Bone marrow (tissue), 2 donors: Measurements from ENCODE around the gene TREM1.
A peak's percentile ranks its signal among the peaks of the same experiment; 100 is the strongest.
"Not testable (repeated sequence)": the region's sequence is repeated elsewhere in the genome, so short reads cannot be mapped to it uniquely, and the experiment has no call there.

Source experiments
- DNase-seq, 2 donors: peaks; one replicate each; lab custom pipeline; 2025; lab: John Stamatoyannopoulos, UW

Gene TREM1

GRCh38 chr6:41258196-41258493, 28.3 kb downstream of the TREM1 start:
- no peak for DNase-seq

GRCh38 chr6:41257369-41258195, 28.9 kb downstream of the TREM1 start:
- no peak for DNase-seq

- DNase-seq = no peak
Observed at GRCh38 chr6:41256383-41256782, 30.1 kb downstream of the TREM1 start.

GRCh38 chr6:41255638-41256246, 30.7 kb downstream of the TREM1 start:
- DNase-seq = no peak

GRCh38 chr6:41255110-41255509, 31.4 kb downstream of the TREM1 start:
- DNase-seq = no peak

- no peak for DNase-seq
Observed at GRCh38 chr6:41252401-41253169, 33.9 kb downstream of the TREM1 start.

GRCh38 chr6:41247882-41248705, 38.4 kb downstream of the TREM1 start:
- no peak for DNase-seq

GRCh38 chr6:41247288-41247865, 39.1 kb downstream of the TREM1 start:
- no peak for DNase-seq

GRCh38 chr6:41246529-41246928, 40.0 kb downstream of the TREM1 start:
- not testable (repeated sequence) for DNase-seq

GRCh38 chr6:41239467-41240159, 46.9 kb downstream of the TREM1 start:
- no peak for DNase-seq

GRCh38 chr6:41237128-41237527, 49.4 kb downstream of the TREM1 start:
- no peak for DNase-seq

GRCh38 chr6:41236276-41236675, 50.2 kb downstream of the TREM1 start:
- no peak for DNase-seq

GRCh38 chr6:41232667-41233066, 53.8 kb downstream of the TREM1 start:
- no peak for DNase-seq

GRCh38 chr6:41231246-41231645, 55.2 kb downstream of the TREM1 start:
- DNase-seq = no peak

GRCh38 chr6:41229721-41230120, 56.8 kb downstream of the TREM1 start:
- no peak for DNase-seq

- peak in 1 of 2 donors; percentile 59 for DNase-seq
Observed at GRCh38 chr6:41228616-41229015, 57.9 kb downstream of the TREM1 start.

- DNase-seq = peak in 1 of 2 donors; percentile 54
Observed at GRCh38 chr6:41228096-41228495, 58.4 kb downstream of the TREM1 start, which contains the start of gene TREML4. TSS of gene TREML4 (plus strand) at chr6:41228349. CDS start at chr6:41228428, 79 bp downstream.

- no peak for DNase-seq
Observed at GRCh38 chr6:41226752-41227151, 59.7 kb downstream of the TREM1 start.

- DNase-seq = no peak
Observed at GRCh38 chr6:41224800-41225199, 61.7 kb downstream of the TREM1 start.
